ENCODE data around the gene F10.

DNA sequence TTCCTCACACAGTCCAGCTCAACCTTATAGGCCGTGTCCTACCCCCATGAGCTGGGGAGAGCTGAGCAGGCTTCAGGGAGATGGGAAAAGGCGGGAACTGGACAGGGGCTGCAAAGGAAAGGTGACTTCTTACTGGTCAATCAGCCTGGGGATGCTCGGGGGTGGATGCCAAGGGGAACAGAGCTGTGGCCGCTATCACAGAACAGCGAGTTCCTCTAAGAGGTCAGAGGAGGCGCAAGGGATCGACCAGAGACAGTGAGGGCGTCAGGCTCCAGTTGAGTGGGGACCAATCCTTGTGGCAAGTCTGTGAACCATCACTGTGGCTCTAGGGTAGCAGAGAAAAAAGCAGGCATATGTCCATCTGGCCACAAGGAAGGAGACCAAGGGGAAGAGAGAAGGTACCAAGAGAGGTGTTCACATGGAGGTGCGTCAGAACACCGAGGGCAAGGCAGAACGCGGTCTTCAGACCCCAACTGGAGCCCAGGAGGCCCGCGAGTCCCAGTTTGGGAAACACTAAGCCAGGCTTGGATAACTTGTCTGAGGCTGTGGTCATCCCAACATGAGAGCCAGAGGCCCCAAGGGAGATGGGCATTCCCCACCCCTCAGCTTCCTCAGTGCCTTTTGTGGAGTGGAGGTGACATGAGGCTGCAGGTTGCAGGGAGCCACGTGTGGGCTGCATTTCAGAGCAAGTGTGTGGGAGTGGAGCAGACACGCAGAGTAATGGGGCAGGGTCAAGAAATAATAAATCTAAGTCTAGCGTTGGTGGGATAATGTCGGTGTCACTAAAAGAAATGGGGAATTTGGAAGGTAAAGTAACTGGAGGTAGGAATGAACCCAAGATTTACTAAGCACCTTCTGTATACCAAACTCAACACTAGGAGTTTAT, 3.9 kb downstream of the F10 start:
- TF ChIP-seq YY1 (IDR thresholded peaks at IDR 0.05; ENCODE audit: insufficient read depth, insufficient read length) = no peak
- TF ChIP-seq ZNF274 (IDR thresholded peaks at IDR 0.05; ENCODE audit: low read depth, low read length) = no peak
- no peak for TF ChIP-seq SUZ12 (IDR thresholded peaks at IDR 0.05; ENCODE audit: extremely low read depth, insufficient read depth, insufficient read length)

All from NT2/D1 (cell line).